HepG2 (cell line): ENCODE data around the gene INKA2. TPM values are rescaled to one million over a fixed set of nuclear protein-coding genes. Genes with fewer than 3 reads are reported as not detected.

Source experiments
- ESRRA ChIP-seq: sonication (generic); formaldehyde crosslinking; IDR thresholded peaks from 2 replicates; pipeline ENCODE4 v1.5.1; 2020; ENCODE audit warnings: mild to moderate bottlenecking, low read depth, missing genetic modification reagents
- HIVEP1 ChIP-seq: sonication (generic); formaldehyde crosslinking; IDR thresholded peaks from 2 replicates; pipeline ENCODE4 v1.4.0; 2020; ENCODE audit warnings: mild to moderate bottlenecking, missing genetic modification reagents
- HNRNPUL1 ChIP-seq: fragments of 200-400 bp; formaldehyde crosslinking; IDR thresholded peaks from 2 replicates; pipeline ENCODE4 v1.6.1; 2017; ENCODE audit warnings: low read depth, mild to moderate bottlenecking, low read length, moderate library complexity
- IKZF1 ChIP-seq: fragments of 450-650 bp; IDR thresholded peaks from 2 replicates; pipeline ENCODE4 v1.7.1; 2016
- ISX ChIP-seq: sonication (generic); formaldehyde crosslinking; conservative IDR thresholded peaks from 2 replicates; pipeline ENCODE4 v1.5.0; 2020; ENCODE audit warnings: missing genetic modification reagents
- NR1H2 ChIP-seq: sonication (generic); formaldehyde crosslinking; IDR thresholded peaks from 2 replicates; pipeline ENCODE4 v1.8.1; 2022; ENCODE audit warnings: low read depth, missing genetic modification reagents, borderline replicate concordance
- TARDBP ChIP-seq: sonication (generic); formaldehyde crosslinking; IDR thresholded peaks from 2 replicates; pipeline ENCODE4 v1.8.0; 2022; ENCODE audit warnings: mild to moderate bottlenecking, missing genetic modification reagents
- TOPORS ChIP-seq: sonication (generic); formaldehyde crosslinking; IDR thresholded peaks from 2 replicates; pipeline ENCODE4 v1.8.0; 2023; ENCODE audit warnings: mild to moderate bottlenecking, missing genetic modification reagents
- ZEB1 ChIP-seq: IDR thresholded peaks from 2 replicates; pipeline ENCODE4 v1.6.1; 2012; ENCODE audit warnings: mild to moderate bottlenecking, low read depth, inconsistent platforms; ENCODE audit not compliant: insufficient replicate concordance
- ZNF12 ChIP-seq: sonication (generic); formaldehyde crosslinking; IDR thresholded peaks from 2 replicates; pipeline ENCODE4 v1.5.0; 2020; ENCODE audit warnings: missing genetic modification reagents
- ZNF33A ChIP-seq: sonication (generic); formaldehyde crosslinking; IDR thresholded peaks from 2 replicates; pipeline ENCODE4 v1.5.1; 2020; ENCODE audit warnings: missing genetic modification reagents, mild to moderate bottlenecking, moderate library complexity, borderline replicate concordance
- ZNF367 ChIP-seq: sonication (generic); formaldehyde crosslinking; IDR thresholded peaks from 2 replicates; pipeline ENCODE4 v1.4.0; 2020; ENCODE audit warnings: missing genetic modification reagents, borderline replicate concordance
- polyA plus RNA-seq, 8 experiments: library from polyadenylated mRNA; depleted of rRNA in 3 of 8; stranded (reverse) in 7 of 8; unstranded in 1 of 8; fragments of >200 nt; fragmentation: Illumina TruSeq in 4 of 8; extraction: Trizol in 4 of 8; gene quantifications; 2 replicates each; pipeline versions ENCODE4 v1.2.1 to v1.2.3, GENCODE V29; 2011 to 2016; ENCODE audit warnings: low read depth in 4 of 8, missing spikeins in 1 of 8, mixed read lengths in 1 of 8; ENCODE audit not compliant: insufficient read depth in 1 of 8
- total RNA-seq, 5 experiments: library from RNA; depleted of rRNA; stranded (reverse); fragments of >200 nt; fragmentation: Illumina TruSeq; extraction: Trizol; gene quantifications; 2 replicates each; pipeline ENCODE4 v1.2.3, GENCODE V29; 2016; ENCODE audit warnings: low read depth in 1 of 5
- TF ChIP-seq, protein P1 (sequence below): sonication (generic); formaldehyde crosslinking; IDR thresholded peaks from 2 replicates; pipeline ENCODE4 v1.4.0; 2020; ENCODE audit warnings: missing genetic modification reagents
- TF ChIP-seq, protein P2 (sequence below): sonication (generic); formaldehyde crosslinking; IDR thresholded peaks from 2 replicates; pipeline ENCODE4 v1.4.0; 2020; ENCODE audit warnings: mild to moderate bottlenecking, missing genetic modification reagents, borderline replicate concordance
- TF ChIP-seq, protein P3 (sequence below): sonication (generic); formaldehyde crosslinking; IDR thresholded peaks from 2 replicates; pipeline ENCODE4 v1.8.1; 2023; ENCODE audit warnings: missing genetic modification reagents, inconsistent platforms, borderline replicate concordance
- TF ChIP-seq, protein P4 (sequence below): sonication (generic); formaldehyde crosslinking; IDR thresholded peaks from 2 replicates; pipeline ENCODE4 v1.5.0; 2020; ENCODE audit warnings: mild to moderate bottlenecking, low read depth, missing genetic modification reagents, borderline replicate concordance

INKA2 gene
- total and polyA plus RNA-seq, 2 of the 13 experiments (the other 11 are each of a cell fraction or from before 2014, with no cell fraction given): 2.6 to 4.6 TPM

DNA sequence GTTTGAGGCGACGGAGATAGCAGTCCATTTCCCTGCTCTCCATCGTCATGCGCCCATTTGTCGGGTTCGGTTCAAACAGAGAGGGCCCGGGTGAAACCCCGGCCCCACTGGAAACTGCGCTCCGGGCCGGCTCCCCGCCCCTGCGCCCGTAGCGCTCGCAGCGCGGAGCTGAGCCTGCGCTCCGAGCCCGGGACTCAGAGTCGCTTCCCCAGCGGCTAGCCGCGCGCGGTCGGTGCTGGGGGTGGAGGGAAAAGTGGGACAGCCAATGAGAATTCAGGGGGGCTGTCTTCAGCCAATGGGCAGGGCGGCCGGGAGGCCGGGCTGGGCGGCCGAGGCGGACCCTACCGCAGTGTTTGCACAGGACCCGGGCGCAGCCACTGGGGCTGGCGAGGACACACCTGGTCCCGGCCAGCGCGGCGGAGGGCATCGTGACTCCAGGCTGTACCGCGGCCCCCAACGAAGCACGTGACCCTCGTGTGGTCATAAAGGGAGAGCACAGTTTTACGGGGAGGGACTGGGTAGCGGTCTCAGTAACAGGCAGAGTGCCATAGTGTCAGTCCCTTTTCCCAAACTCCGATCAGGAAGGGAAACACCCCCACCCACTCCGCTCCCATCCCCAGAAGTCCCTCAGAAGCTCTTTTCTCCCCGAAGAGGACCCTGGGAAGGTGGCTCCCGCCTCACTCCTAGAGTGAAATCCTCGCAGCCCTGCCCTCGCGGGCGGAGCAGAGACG lies at the start of gene INKA2 (continued):
- TF ChIP-seq, protein P1, sequence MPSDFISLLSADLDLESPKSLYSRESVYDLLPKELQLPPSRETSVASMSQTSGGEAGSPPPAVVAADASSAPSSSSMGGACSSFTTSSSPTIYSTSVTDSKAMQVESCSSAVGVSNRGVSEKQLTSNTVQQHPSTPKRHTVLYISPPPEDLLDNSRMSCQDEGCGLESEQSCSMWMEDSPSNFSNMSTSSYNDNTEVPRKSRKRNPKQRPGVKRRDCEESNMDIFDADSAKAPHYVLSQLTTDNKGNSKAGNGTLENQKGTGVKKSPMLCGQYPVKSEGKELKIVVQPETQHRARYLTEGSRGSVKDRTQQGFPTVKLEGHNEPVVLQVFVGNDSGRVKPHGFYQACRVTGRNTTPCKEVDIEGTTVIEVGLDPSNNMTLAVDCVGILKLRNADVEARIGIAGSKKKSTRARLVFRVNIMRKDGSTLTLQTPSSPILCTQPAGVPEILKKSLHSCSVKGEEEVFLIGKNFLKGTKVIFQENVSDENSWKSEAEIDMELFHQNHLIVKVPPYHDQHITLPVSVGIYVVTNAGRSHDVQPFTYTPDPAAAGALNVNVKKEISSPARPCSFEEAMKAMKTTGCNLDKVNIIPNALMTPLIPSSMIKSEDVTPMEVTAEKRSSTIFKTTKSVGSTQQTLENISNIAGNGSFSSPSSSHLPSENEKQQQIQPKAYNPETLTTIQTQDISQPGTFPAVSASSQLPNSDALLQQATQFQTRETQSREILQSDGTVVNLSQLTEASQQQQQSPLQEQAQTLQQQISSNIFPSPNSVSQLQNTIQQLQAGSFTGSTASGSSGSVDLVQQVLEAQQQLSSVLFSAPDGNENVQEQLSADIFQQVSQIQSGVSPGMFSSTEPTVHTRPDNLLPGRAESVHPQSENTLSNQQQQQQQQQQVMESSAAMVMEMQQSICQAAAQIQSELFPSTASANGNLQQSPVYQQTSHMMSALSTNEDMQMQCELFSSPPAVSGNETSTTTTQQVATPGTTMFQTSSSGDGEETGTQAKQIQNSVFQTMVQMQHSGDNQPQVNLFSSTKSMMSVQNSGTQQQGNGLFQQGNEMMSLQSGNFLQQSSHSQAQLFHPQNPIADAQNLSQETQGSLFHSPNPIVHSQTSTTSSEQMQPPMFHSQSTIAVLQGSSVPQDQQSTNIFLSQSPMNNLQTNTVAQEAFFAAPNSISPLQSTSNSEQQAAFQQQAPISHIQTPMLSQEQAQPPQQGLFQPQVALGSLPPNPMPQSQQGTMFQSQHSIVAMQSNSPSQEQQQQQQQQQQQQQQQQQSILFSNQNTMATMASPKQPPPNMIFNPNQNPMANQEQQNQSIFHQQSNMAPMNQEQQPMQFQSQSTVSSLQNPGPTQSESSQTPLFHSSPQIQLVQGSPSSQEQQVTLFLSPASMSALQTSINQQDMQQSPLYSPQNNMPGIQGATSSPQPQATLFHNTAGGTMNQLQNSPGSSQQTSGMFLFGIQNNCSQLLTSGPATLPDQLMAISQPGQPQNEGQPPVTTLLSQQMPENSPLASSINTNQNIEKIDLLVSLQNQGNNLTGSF: peak; percentile 90
- 0 out of 2 replicates have a peak, but pooled peaks have one; percentile 27 for TF ChIP-seq ISX
- peak; percentile 84 for TF ChIP-seq ZNF367 (CRISPR knock-in tag)
- TF ChIP-seq TOPORS (CRISPR knock-in tag): peak; percentile 41; the same call in 1 of the 2 replicates
- TF ChIP-seq IKZF1: no peak
- TF ChIP-seq TARDBP (CRISPR knock-in tag): 0 out of 2 replicates have a peak, but pooled peaks have one; percentile 37
- TF ChIP-seq ESRRA (CRISPR knock-in tag): no peak
- peak; percentile 52; the same call in 1 of the 2 replicates for TF ChIP-seq ZNF12 (CRISPR knock-in tag)
- TF ChIP-seq ZNF33A (CRISPR knock-in tag): no peak
- TF ChIP-seq HIVEP1 (CRISPR knock-in tag): no peak
- TF ChIP-seq, protein P2, sequence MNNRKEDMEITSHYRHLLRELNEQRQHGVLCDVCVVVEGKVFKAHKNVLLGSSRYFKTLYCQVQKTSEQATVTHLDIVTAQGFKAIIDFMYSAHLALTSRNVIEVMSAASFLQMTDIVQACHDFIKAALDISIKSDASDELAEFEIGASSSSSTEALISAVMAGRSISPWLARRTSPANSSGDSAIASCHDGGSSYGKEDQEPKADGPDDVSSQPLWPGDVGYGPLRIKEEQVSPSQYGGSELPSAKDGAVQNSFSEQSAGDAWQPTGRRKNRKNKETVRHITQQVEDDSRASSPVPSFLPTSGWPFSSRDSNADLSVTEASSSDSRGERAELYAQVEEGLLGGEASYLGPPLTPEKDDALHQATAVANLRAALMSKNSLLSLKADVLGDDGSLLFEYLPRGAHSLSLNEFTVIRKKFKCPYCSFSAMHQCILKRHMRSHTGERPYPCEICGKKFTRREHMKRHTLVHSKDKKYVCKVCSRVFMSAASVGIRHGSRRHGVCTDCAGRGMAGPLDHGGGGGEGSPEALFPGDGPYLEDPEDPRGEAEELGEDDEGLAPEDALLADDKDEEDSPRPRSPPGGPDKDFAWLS (CRISPR knock-in tag): no peak
- TF ChIP-seq, protein P3, sequence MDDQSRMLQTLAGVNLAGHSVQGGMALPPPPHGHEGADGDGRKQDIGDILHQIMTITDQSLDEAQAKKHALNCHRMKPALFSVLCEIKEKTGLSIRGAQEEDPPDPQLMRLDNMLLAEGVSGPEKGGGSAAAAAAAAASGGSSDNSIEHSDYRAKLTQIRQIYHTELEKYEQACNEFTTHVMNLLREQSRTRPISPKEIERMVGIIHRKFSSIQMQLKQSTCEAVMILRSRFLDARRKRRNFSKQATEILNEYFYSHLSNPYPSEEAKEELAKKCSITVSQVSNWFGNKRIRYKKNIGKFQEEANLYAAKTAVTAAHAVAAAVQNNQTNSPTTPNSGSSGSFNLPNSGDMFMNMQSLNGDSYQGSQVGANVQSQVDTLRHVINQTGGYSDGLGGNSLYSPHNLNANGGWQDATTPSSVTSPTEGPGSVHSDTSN (CRISPR knock-in tag): no peak
- TF ChIP-seq, protein P4, sequence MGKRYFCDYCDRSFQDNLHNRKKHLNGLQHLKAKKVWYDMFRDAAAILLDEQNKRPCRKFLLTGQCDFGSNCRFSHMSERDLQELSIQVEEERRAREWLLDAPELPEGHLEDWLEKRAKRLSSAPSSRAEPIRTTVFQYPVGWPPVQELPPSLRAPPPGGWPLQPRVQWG (CRISPR knock-in tag): no peak
- no peak for TF ChIP-seq ZEB1
- TF ChIP-seq HNRNPUL1: 0 out of 2 replicates have a peak, but pooled peaks have one; percentile 29
- peak; percentile 25; the same call in 1 of the 2 replicates for TF ChIP-seq NR1H2 (CRISPR knock-in tag)
